AG04450 (cell line): ENCODE data around the gene SLC25A43. TPM values are rescaled to one million over a fixed set of nuclear protein-coding genes. Genes with fewer than 3 reads are reported as not detected.
A peak's percentile ranks its signal among the peaks of the same experiment; 100 is the strongest.

Experiments
- CTCF ChIA-PET: fragments of 300-600, 350-600 bp; formaldehyde crosslinking; extraction: SDS; loops from one replicate; lab custom pipeline; 2022; ENCODE audit warnings: antibody characterized with exemption, inconsistent platforms; lab: Charles Lee
- POLR2A ChIA-PET: fragments of 350-600 bp; formaldehyde crosslinking; extraction: SDS; loops from one replicate; lab custom pipeline; 2021; ENCODE audit warnings: antibody characterized with exemption, inconsistent platforms; lab: Yijun Ruan, JAX
- DNase-seq: peaks from one replicate; pipeline ENCODE4 v3.0.0-alpha.2; 2011; ENCODE audit warnings: low read depth, low spot score
- H3K27ac ChIP-seq: one replicate; pipeline ENCODE4 v1.5.1; 2012; ENCODE audit warnings: low read depth, low read length, control low read depth
- H3K27me3 ChIP-seq: one replicate; pipeline ENCODE4 v1.6.0; 2012; ENCODE audit warnings: low read length; ENCODE audit not compliant: control insufficient read depth, insufficient read depth
- H3K4me3 ChIP-seq: 2 replicates; pipeline ENCODE4 v1.5.1; 2011; ENCODE audit warnings: mild to moderate bottlenecking, low read depth, low read length, control low read depth
- H3K9me3 ChIP-seq: 2 replicates; pipeline ENCODE4 v1.5.1; 2012; ENCODE audit warnings: low read length; ENCODE audit not compliant: control insufficient read depth, insufficient read depth
- CTCF ChIP-seq: IDR thresholded peaks from 2 replicates; pipeline ENCODE4 v1.5.1; 2011; ENCODE audit warnings: low read depth, low read length, control low read depth, inconsistent platforms
- polyA plus RNA-seq: library from polyadenylated mRNA; depleted of rRNA; stranded (reverse); fragments of >200 nt; gene quantifications from 2 replicates; pipeline ENCODE4 v1.2.3, GENCODE V29; 2011

Gene SLC25A43
- polyA plus RNA-seq, 1 experiment: 8.5 TPM

- Histone ChIP-seq H3K27me3 (no peaks in the 10 kb centered on the region), H3K27ac (no peak overlapping the region), H3K9me3 (no peaks in the 10 kb centered on the region; the same call in 1 of the 2 replicates), H3K4me3 (no peak overlapping the region)
- ChIA-PET POLR2A (interaction anchor here (1.0 kb wide), 2 partner anchors 36 to 108 kb away, joined by 4 to 5 read pairs; no protein-coding TSS in a partner anchor), CTCF (no interaction called here)
- DNase-seq: no peak
- TF ChIP-seq CTCF: no peak
Observed at GRCh38 chrX:119467433-119467832, 68.3 kb downstream of the SLC25A43 start.

- ChIA-PET POLR2A (interaction anchor here (0.6 to 1.0 kb wide), 7 partner anchors 9 to 114 kb away, joined by 3 to 6 read pairs (median 4); no protein-coding TSS in a partner anchor), CTCF (interaction anchor here (0.6 to 1.5 kb wide), 3 partner anchors 10 to 970 kb away, joined by 3 to 4 read pairs (median 4); no protein-coding TSS in a partner anchor)
- H3K27me3 ChIP-seq: no peaks in the 10 kb centered on the region
- peak within 1 kb of the TSS; percentile 79 for H3K4me3 ChIP-seq
- no peak for TF ChIP-seq CTCF
- no peak for DNase-seq
- H3K9me3 ChIP-seq: no peaks in the 10 kb centered on the region; the same call in 1 of the 2 replicates
- H3K27ac ChIP-seq: peak within 1 kb of the TSS; percentile 47
Observed at GRCh38 chrX:119467842-119468550, 68.9 kb downstream of the SLC25A43 start, which contains the start of gene SLC25A5. SLC25A5 (plus strand) TSS chrX:119468444; CDS start chrX:119468516, 72 bp downstream.

- Histone ChIP-seq H3K9me3 (no peaks in the 10 kb centered on the region; the same call in 1 of the 2 replicates), H3K27ac (peak overlapping the region; percentile 47), H3K4me3 (peak overlapping the region; percentile 79), H3K27me3 (no peaks in the 10 kb centered on the region)
- no peak for DNase-seq
- TF ChIP-seq CTCF: peak; percentile 50
- POLR2A ChIA-PET: interaction anchor here (0.7 to 1.0 kb wide), 5 partner anchors 8 to 106 kb away, joined by 3 to 6 read pairs (median 4); no protein-coding TSS in a partner anchor
- CTCF ChIA-PET: interaction anchor here (0.6 to 2.6 kb wide), 14 partner anchors 9 to 970 kb away, joined by 3 to 20 read pairs (median 4); partner anchors contain the start of gene UBE2A
Observed at GRCh38 chrX:119468551-119469312, 69.6 kb downstream of the SLC25A43 start.

- no peak for DNase-seq
- CTCF ChIA-PET: interaction anchor here (0.6 to 2.6 kb wide), 13 partner anchors 9 to 308 kb away, joined by 3 to 20 read pairs (median 4); partner anchors contain the start of gene UBE2A
- no peak overlapping the region for H3K27ac ChIP-seq
- H3K9me3 ChIP-seq: no peaks in the 10 kb centered on the region; the same call in 1 of the 2 replicates
- H3K27me3 ChIP-seq: no peaks in the 10 kb centered on the region
- POLR2A ChIA-PET: no interaction called here
- no peak for TF ChIP-seq CTCF
- peak overlapping the region; percentile 71 for H3K4me3 ChIP-seq
Observed at GRCh38 chrX:119469313-119469635, 70.1 kb downstream of the SLC25A43 start.
